ENCODE measurements around the gene NRG3. TPM values are rescaled to one million over a fixed set of nuclear protein-coding genes. Genes with fewer than 3 reads are reported as not detected.

Gene NRG3
- total and polyA plus RNA-seq, 2 donors (not counting 1 experiment from before 2014, with no cell fraction given), result 0.06 TPM; not detected in 1

- POLR2A ChIA-PET, result no interaction called here
- Mint-ChIP-seq H3K4me3 (no peak overlapping the region), H3K27ac (no peak overlapping the region), H3K9me3 (ENCODE audit: insufficient read depth) (peaks cover 3% of the 10 kb centered on the region), H3K4me1 (no peaks in the 10 kb centered on the region), H3K27me3 (no peaks in the 10 kb centered on the region)
- intact Hi-C loops (cut with micrococcal nuclease), result no loop called here
- H3K9me3 ChIP-seq (ENCODE audit: control extremely low read depth in 1 of 3, control insufficient read depth in 2 of 3, insufficient read depth in 1 of 3, low read length in 2 of 3), result no peaks in the 10 kb centered on the region
- H2AFZ ChIP-seq (ENCODE audit: insufficient read depth, low read depth, low read length, poor library complexity, severe bottlenecking), result no peak overlapping the region
- no peak overlapping the region for H3K4me3 ChIP-seq (ENCODE audit: control extremely low read depth in 1 of 5, extremely low read depth in 1 of 5, insufficient read depth in 1 of 5, low read depth in 2 of 5, low read length in 4 of 5)
- no peaks in the 10 kb centered on the region for H4K20me1 ChIP-seq (ENCODE audit: control insufficient read depth, insufficient read depth, low read length, poor library complexity, severe bottlenecking)
- no peaks in the 10 kb centered on the region for H3K27me3 ChIP-seq (replicated peaks in 1 of 4; ENCODE audit: control extremely low read depth in 1 of 4, control insufficient read depth in 3 of 4, insufficient read depth in 4 of 4, low read length in 3 of 4)
- ATAC-seq (ENCODE audit: low read depth) (no peak), DNase-seq (no peak)
- H3K4me2 ChIP-seq (replicated peaks; ENCODE audit: low read depth, low read length, poor library complexity, severe bottlenecking), result no peak overlapping the region
- no peaks in the 10 kb centered on the region for H3K36me3 ChIP-seq (replicated peaks in 1 of 2; ENCODE audit: control extremely low read depth in 1 of 2, control insufficient read depth in 1 of 2, extremely low read depth in 1 of 2, insufficient read depth in 2 of 2, low read length in 1 of 2)
- CTCF ChIA-PET, result no interaction called here
- no peak overlapping the region for H3K9ac ChIP-seq (ENCODE audit: low read length)
- TF ChIP-seq EZH2 (IDR thresholded peaks at IDR 0.05; ENCODE audit: borderline replicate concordance, insufficient read depth, low read depth, low read length, poor library complexity, severe bottlenecking), result no peak
- TF ChIP-seq, protein P1, sequence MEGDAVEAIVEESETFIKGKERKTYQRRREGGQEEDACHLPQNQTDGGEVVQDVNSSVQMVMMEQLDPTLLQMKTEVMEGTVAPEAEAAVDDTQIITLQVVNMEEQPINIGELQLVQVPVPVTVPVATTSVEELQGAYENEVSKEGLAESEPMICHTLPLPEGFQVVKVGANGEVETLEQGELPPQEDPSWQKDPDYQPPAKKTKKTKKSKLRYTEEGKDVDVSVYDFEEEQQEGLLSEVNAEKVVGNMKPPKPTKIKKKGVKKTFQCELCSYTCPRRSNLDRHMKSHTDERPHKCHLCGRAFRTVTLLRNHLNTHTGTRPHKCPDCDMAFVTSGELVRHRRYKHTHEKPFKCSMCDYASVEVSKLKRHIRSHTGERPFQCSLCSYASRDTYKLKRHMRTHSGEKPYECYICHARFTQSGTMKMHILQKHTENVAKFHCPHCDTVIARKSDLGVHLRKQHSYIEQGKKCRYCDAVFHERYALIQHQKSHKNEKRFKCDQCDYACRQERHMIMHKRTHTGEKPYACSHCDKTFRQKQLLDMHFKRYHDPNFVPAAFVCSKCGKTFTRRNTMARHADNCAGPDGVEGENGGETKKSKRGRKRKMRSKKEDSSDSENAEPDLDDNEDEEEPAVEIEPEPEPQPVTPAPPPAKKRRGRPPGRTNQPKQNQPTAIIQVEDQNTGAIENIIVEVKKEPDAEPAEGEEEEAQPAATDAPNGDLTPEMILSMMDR (IDR thresholded peaks at IDR 0.05), result no peak
- no peak overlapping the region for H3K27ac ChIP-seq (ENCODE audit: low read length in 2 of 2)
- WGBS (ENCODE audit: insufficient coverage), result 54% methylated on average over 2 of the region's 5 CpGs
- no peaks in the 10 kb centered on the region for H3K4me1 ChIP-seq (ENCODE audit: control insufficient read depth in 2 of 2, insufficient read depth in 2 of 2, low read length in 2 of 2)
- no peaks in the 10 kb centered on the region for H3K79me2 ChIP-seq (ENCODE audit: control insufficient read depth, insufficient read depth, low read length)
Measured at GRCh38 chr10:82643601-82644000, 768.6 kb downstream of the NRG3 start.

DNA sequence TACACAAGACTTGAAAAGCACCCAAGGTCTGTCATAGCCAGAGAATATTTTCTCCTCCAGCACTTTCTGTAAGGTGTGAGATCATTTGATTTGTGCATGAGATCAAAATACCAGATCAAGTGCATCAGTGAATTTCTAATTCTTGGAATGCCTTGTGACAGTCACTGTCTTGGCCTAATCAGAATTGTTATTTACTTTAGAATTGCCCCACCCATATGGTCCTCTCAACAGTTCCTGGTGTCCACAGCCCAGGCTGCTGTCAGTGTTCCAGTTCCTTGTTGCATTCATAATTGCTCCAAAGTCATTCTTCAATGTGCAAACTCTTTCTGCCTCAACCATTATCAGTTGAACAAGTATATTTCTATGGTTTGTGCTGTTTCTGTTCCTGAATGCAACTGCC, 770.2 kb downstream of the NRG3 start:
- H3K9me3 Mint-ChIP-seq (ENCODE audit: insufficient read depth), result peaks cover 3% of the 10 kb centered on the region
- H3K36me3 ChIP-seq (replicated peaks in 1 of 2; ENCODE audit: control extremely low read depth in 1 of 2, control insufficient read depth in 1 of 2, extremely low read depth in 1 of 2, insufficient read depth in 2 of 2, low read length in 1 of 2), result no peaks in the 10 kb centered on the region
- no peaks in the 10 kb centered on the region for H3K27me3 ChIP-seq (replicated peaks in 1 of 4; ENCODE audit: control extremely low read depth in 1 of 4, control insufficient read depth in 3 of 4, insufficient read depth in 4 of 4, low read length in 3 of 4)
- H3K79me2 ChIP-seq (ENCODE audit: control insufficient read depth, insufficient read depth, low read length), result no peaks in the 10 kb centered on the region
- H3K9ac ChIP-seq (ENCODE audit: low read length), result no peak overlapping the region
- H3K4me1 Mint-ChIP-seq, result no peaks in the 10 kb centered on the region
- intact Hi-C loops (cut with micrococcal nuclease), result no loop called here
- H3K4me3 ChIP-seq (ENCODE audit: control extremely low read depth in 1 of 5, extremely low read depth in 1 of 5, insufficient read depth in 1 of 5, low read depth in 2 of 5, low read length in 4 of 5), result no peak overlapping the region
- H3K4me2 ChIP-seq (replicated peaks; ENCODE audit: low read depth, low read length, poor library complexity, severe bottlenecking), result no peak overlapping the region
- no peak for DNase-seq
- ChIA-PET POLR2A (no interaction called here), CTCF (no interaction called here)
- H3K27ac Mint-ChIP-seq, result no peak overlapping the region
- no peak overlapping the region for H2AFZ ChIP-seq (ENCODE audit: insufficient read depth, low read depth, low read length, poor library complexity, severe bottlenecking)
- H4K20me1 ChIP-seq (ENCODE audit: control insufficient read depth, insufficient read depth, low read length, poor library complexity, severe bottlenecking), result no peaks in the 10 kb centered on the region
- TF ChIP-seq, protein P1 (IDR thresholded peaks at IDR 0.05), result no peak
- no peak for TF ChIP-seq EZH2 (IDR thresholded peaks at IDR 0.05; ENCODE audit: borderline replicate concordance, insufficient read depth, low read depth, low read length, poor library complexity, severe bottlenecking)
- no peak for ATAC-seq (ENCODE audit: low read depth)
- H3K27me3 Mint-ChIP-seq, result no peaks in the 10 kb centered on the region
- H3K27ac ChIP-seq (ENCODE audit: low read length in 2 of 2), result no peak overlapping the region
- no peaks in the 10 kb centered on the region for H3K9me3 ChIP-seq (ENCODE audit: control extremely low read depth in 1 of 3, control insufficient read depth in 2 of 3, insufficient read depth in 1 of 3, low read length in 2 of 3)
- no peak overlapping the region for H3K4me3 Mint-ChIP-seq
- no peaks in the 10 kb centered on the region for H3K4me1 ChIP-seq (ENCODE audit: control insufficient read depth in 2 of 2, insufficient read depth in 2 of 2, low read length in 2 of 2)
